ENCODE data around the gene TPPP3.

The TPPP3 gene

DNA sequence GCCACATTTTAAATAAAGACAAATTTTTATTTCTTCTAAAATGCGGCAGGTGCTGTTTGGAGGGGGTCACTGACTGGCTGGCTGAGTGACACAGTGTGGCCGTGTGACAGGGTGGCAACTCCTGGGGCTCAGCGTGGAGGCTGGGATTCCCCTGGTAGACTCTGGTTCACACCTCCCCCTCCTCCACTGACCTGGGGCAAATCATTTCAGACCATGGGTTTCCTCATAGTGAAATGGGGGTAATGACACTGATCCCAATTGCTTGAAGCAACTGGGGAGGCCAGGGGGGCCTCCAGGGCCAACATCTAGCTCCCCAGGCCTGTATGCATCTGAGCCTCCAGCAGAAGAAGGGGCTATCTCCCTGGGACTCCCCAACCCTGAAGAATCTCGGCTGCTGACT lies 44.2 kb upstream of the TPPP3 start:
- TF ChIP-seq, protein P1, sequence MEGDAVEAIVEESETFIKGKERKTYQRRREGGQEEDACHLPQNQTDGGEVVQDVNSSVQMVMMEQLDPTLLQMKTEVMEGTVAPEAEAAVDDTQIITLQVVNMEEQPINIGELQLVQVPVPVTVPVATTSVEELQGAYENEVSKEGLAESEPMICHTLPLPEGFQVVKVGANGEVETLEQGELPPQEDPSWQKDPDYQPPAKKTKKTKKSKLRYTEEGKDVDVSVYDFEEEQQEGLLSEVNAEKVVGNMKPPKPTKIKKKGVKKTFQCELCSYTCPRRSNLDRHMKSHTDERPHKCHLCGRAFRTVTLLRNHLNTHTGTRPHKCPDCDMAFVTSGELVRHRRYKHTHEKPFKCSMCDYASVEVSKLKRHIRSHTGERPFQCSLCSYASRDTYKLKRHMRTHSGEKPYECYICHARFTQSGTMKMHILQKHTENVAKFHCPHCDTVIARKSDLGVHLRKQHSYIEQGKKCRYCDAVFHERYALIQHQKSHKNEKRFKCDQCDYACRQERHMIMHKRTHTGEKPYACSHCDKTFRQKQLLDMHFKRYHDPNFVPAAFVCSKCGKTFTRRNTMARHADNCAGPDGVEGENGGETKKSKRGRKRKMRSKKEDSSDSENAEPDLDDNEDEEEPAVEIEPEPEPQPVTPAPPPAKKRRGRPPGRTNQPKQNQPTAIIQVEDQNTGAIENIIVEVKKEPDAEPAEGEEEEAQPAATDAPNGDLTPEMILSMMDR (IDR thresholded peaks at IDR 0.05; ENCODE audit: low read depth, low read length) = no peak
- no peak overlapping the region for H3K4me3 ChIP-seq (ENCODE audit: low read depth, low read length)

DNA sequence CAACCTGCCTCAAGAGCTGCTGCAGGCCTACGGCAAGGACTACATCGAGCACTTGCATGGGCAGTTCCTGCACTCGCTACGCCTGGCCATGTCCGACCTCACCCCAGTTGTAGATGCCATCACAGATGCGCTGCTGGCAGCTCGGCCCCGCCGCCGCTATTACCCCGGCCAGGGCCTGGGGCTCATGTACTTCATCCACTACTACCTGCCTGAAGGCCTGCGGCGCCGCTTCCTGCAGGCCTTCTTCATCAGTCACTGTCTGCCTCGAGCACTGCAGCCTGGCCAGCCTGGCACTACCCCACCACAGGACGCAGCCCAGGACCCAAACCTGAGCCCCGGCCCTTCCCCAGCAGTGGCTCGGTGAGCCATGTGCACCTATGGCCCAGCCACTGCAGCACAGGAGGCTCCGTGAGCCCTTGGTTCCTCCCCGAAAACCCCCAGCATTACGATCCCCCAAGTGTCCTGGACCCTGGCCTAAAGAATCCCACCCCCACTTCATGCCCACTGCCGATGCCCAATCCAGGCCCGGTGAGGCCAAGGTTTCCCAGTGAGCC lies 43.4 kb upstream of the TPPP3 start:
- TF ChIP-seq, protein P1 (IDR thresholded peaks at IDR 0.05; ENCODE audit: low read depth, low read length) = no peak
- H3K4me3 ChIP-seq (ENCODE audit: low read depth, low read length) = no peak overlapping the region

DNA sequence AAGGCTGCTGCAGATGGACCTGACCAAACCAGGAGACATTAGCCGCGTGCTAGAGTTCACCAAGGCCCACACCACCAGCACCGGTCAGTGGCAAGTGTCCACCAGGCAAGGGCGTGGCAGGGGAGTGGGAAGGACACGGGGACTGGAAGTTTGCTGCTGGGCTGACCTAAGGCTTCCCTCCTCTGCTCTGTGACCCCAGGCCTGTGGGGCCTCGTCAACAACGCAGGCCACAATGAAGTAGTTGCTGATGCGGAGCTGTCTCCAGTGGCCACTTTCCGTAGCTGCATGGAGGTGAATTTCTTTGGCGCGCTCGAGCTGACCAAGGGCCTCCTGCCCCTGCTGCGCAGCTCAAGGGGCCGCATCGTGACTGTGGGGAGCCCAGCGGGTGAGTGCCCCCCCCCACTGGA lies 42.5 kb upstream of the TPPP3 start:
- no peak overlapping the region for H3K4me3 ChIP-seq (ENCODE audit: low read depth, low read length)
- TF ChIP-seq, protein P1 (IDR thresholded peaks at IDR 0.05; ENCODE audit: low read depth, low read length) = no peak

DNA sequence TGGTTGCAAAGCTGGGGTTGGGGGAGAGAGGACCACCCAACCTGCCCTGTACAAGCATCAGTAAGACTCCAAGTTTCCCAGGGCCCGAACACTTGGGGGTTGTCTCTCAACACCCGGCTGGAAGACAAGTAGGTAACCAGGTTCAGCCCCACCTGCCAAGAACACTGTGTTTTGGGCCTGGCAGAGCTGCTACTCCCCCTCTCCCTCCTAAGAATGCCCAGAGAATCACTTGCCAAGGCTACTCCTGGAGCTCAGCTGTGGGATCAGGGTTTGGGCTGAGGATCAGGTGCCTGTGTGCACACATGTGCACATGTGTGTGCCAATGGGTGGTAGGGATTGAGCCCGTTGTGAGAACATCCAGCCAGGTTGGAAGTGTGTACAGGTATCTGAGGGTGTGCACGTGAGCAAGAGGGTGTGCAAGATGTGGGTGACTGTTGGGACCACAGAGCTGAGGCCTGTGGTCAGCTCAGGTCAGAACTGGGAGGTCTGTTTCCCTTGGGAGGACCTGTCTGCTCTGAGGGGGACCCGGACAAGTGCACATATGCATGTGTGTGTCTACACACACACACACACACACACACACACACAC lies 39.9 kb upstream of the TPPP3 start:
- H3K4me3 ChIP-seq (ENCODE audit: low read depth, low read length) = no peak overlapping the region
- TF ChIP-seq, protein P1 (IDR thresholded peaks at IDR 0.05; ENCODE audit: low read depth, low read length) = no peak

DNA sequence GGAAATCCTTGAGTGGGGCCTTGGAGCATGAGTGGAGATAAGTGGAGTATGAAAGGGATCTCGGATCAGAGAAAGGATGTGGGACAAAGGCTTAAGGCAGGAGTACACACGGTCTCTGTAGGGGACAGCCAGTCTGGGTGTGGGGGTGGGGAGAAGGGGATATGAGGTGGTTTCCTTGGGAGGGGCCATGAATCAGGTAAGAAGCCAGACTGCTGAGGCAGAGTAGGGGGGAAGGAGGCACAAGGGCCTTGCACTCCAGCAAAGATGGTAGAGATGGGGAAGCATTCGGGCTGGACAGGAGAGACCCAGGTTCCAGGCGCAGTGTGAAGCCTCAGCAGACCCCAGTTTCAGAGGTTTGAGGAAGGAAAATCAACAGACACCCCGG lies 39.2 kb upstream of the TPPP3 start:
- TF ChIP-seq, protein P1 (IDR thresholded peaks at IDR 0.05; ENCODE audit: low read depth, low read length) = no peak
- no peak overlapping the region for H3K4me3 ChIP-seq (ENCODE audit: low read depth, low read length)

DNA sequence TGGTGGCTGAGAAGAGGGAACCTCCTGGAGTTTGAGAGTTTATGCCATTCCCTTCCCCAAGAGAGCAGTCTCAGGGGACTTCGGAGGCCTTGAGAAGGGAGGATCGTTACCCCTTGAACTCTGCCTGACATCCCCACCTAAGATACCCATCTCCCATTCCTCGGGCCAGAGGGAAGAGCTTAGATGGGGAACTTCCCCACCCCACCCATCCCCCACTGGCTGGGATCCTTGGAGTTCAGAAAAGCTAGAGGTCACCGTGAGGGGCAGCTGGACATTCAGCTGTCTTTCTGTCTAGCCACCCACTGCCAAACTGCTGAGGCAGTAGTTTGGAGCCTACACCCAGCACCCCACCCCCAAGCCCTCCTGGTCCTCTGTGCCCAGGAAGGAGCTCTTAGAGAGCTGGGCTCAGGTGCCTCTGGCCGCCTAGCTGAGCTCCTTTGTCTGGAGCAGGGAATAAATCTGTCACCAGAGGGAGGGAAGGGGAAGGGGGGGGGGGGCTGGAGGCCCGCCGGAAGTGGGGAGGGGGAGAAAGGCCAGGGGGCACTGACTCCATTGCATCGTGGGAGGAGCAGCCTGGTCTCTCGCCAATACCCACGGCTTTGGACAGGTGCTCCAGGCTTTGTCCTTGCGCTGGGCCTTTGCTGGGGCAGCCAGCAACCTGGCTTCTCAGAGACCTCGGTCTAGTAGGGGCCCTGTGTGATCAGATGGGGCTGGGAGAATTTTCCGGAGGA lies 38.6 kb upstream of the TPPP3 start:
- TF ChIP-seq, protein P1 (IDR thresholded peaks at IDR 0.05; ENCODE audit: low read depth, low read length) = no peak
- no peak overlapping the region for H3K4me3 ChIP-seq (ENCODE audit: low read depth, low read length)
